Erythroblast (primary cell): ENCODE data around the gene CBR4.

Experiments used
- GATA1 ChIP-seq: IDR thresholded peaks from 2 replicates; pipeline ENCODE4 v1.6.1; 2011; ENCODE audit warnings: low read depth, mild to moderate bottlenecking, control low read depth, low read length, moderate library complexity
- POLR2A ChIP-seq: IDR thresholded peaks from 2 replicates; pipeline ENCODE4 v1.6.1; 2011; ENCODE audit warnings: mild to moderate bottlenecking, low read length

DNA sequence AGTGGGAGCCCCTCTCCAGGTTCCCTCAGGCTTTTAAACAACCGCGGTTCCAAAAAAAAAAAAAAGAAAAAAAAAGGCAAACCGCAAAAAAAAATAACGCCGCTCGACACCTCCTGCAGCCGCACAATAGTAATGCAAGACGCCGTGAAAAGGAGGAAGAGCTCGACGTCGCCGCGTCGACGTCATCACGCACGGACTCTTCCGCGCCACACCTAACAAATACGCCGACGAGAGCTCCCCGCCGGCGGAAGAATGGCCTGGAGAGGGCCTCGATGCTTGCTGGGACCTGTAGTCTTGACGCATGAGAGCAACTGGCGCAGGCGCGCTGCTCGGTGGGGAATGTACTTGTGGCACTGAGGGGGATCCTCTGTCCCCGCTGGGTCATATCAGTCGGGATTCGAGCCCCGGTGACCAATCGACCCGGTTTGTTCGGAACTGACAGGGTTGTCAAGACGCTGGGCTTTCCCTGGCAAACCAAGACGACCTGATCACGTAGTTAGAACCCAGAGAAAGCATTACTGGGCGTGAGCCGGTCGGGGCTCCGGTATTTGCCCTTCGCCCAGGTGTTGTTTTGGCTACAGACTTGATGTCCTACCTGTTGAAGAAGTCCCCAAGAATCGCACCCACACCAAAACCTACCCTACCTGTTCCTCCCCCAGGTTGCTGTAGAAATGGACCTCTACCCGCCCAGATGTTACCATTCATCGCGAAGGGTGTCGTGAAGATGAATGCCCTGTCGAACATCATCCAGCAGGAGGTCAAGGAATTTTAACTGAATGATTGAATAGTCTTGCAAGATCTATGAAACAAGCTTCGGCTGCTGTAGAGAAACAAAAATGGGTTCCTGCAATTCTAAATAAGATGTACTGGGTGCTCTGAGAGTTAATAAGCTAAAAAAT, at the start of gene CBR4:
- TF ChIP-seq POLR2A (peak; percentile 95), GATA1 (no peak)
